HG02840 (cell line): Measurements from ENCODE around the gene ZNF563.
"Not testable (repeated sequence)": the region's sequence is repeated elsewhere in the genome, so short reads cannot be mapped to it uniquely, and the experiment has no call there.

ENCODE experiments used
- ATAC-seq: cut with Tn5 transposase; IDR thresholded peaks from one replicate; pipeline ENCODE4 v1.9.1; 2021; ENCODE audit warnings: mild to moderate bottlenecking, moderate library complexity, moderate number of reproducible peaks; ENCODE audit not compliant: unreplicated experiment, low FRiP score

Gene ZNF563

DNA sequence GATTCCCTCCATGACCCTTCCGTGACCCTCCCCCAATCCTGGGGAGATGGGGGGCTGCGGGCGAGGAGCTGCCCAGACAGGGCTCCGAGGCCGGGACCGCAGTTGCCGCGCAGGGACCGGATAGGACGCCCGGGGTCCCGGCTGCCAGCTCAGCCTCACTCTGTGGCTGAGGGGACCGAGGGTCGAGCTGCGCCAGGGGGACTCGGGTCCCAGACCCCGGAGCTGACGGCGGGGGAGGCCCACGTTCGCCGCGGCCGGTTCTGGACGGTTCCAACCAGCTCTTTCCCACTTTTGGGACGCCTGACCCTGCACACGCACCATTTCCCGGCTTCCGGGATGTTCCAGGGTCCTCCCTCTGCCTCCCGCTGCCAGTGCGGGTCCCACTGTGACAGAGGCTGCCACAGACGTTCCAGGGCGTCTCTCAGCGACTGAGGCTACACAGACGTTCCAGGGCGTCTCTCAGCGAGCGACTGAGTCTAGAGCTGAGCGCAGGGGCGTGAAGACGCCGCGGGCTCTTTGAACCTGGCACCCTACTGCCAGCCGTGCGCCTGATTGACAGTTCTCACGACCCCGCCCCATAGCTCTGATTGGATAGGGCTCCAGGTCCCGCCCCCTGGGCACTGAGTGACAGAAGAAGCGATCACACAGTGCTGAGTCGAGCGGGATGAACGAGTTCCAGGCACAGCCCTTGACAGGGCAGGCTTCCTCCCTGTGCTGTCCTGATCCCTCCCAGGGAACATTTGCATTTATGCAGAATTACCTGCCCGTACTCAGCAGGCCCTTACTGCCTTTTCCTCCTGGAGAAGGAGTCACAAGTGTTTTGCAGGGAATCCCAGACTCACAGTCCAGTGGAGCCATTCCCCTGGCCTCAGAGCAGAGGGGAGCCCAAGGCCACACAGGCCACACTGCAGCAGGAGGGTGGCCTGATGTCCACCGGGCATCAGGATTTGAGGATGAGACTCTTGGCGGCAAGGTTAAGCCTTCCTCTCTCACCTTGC, at the start of gene ZNF563:
Gene ZNF563, minus strand, starts transcription at position 472 of the 998 bp plus-strand sequence. Its CDS starts 151 bp downstream, at position 321.
- ATAC-seq, result peak; percentile 87

DNA sequence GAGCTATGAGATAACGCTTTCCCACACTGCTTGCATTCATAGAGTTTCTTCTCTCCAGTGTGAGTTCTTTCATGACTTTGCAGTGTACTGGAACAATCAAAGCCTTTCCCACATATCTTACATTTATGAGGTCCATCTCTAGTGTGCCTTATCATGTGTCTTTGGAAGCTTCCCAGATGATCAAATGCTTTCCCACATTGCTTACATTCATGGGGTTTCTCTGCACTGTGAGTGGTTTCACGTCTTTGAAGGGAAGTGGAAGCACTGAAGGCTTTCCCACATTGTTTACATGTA, 47.0 kb upstream of the ZNF563 start:
- ATAC-seq, result no peak

DNA sequence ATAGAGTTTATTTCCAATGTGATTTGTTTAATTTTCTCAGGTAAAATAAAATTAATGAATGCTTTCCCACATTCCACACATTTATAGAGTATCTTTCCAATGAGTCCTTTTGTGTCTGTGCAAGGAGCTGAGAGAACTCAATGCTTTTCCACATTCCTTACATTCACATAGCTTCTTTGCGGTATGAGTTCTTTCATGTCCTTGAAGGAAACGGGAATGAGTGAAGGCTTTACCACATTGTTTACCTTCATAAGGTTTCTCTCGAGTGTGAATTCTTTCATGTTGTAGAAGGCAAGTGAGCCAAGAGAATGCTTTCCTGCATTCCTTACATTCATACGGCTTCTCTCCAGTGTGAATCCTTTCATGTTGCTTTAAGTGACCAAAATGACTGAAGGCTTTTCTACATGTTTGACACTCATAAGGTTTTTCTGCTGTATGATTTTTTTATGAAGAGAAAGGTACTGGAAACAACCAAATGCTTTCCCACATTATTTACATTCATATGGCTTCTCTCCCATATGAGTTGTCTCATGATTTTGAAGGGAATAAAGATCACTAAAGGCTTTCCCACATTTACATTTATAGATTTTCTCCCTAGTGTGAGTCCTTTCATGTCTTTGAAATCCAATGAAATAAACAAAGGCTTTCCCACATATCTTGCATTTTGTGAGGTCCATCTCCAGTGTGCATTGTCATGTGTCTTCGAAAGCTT, 46.5 kb upstream of the ZNF563 start:
- no peak for ATAC-seq

DNA sequence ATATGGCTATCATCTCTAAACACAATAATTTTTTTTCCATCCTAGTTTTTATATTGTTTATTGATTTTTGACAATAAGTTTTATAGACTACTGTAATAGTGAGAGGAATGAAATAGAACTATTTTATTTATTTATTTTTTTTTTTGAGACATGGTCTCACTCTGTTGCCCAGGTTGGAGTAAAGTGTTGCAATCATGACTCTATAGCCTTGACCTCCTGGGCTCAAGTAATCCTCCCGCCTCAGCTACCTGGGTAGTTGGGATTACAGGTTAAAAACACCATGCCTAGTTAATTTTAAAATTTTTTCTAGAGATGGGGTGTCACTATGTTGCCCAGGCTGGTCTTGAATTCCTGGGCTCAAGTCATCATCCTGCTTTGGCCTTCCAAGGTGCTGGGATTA, 40.6 kb upstream of the ZNF563 start:
- no peak for ATAC-seq

DNA sequence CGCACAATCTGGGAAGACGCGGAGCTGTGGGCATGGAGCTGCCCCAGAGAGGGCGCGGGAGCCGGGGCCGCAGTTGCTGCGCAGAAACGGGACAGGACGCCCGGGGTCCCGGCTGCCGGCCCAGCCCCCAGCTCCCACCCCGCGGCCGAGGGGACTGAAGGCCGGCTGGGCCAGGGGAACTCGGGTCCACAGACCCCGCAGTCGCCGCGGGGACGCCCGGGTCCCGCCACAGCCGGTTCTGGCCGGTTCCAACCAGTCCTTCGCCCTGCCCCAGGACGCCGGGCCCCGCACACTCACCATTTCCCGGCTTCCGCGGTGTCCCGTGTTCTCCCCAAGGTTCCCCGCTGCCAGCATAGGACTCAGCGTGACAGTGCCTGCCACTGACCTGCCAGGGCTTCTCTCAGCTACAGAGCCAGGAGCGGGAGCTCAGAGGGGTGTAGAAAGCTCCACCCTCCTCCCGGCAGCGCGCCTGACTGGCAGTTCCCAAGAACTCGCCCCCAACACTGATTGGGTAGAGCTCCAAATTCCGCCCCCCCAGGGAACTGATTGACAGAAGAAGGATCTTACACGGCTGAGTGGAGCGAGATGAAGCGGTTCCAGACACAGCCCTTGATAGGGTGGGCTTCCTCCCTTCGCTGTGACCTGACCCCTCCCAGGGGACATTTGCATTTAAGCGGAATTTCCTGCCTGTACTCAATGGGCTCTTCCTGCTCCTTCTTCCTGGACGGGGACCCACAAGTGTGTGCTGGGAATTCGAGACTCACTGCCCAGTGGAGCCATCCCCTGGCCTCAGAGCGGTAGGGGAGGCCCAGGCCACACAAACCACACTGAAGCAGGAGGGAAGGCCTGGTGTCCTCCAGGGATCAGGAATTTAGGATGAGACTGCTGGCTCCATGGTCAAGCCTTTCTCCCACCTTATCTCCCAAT, 32.1 kb upstream of the ZNF563 start, which contains the start of gene ZNF442:
Gene ZNF442, minus strand, starts transcription at position 448 of the 927 bp plus-strand sequence. CDS start 2,052 bp downstream, outside the sequence.
- peak; percentile 84 for ATAC-seq

DNA sequence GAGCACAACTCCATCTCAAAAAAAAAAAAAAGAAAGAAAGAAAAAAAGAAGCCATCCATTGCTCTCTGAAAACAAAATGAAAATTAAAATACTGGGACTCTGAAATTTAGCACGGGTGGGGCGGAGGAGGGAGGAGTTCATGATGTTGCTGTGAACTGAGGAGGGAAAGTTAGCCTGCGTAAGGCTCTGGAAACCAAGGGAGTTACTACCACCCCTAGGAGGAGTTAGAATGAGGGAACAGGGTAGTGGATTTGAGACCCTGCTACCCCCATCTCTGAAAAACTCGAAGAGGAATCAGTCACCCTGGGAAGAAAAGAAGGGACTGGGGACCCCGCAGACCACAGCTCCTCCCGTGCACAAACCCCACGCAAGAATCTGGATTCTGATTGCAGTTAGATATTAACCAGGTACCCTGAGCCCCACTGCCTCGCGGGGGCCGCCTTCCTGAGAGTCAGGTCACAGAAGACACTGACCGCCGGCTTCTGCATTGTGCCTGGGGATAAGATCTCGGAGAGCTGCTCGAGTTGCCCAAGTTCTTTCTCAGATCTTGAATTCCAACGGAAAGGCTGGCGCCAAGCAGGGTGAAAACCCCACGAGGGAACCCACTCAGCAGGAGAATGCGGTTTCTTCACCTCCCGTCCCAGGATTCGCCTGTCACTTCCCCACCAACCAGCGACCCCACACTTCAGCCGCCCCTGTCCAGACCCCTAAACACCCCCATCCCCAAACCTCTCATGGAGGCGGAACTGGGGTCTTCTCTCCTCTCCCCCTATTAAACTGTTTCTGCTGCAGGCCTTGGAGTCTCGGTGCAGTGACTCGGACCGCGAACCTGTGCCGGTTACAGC, 31.2 kb upstream of the ZNF563 start:
- no peak for ATAC-seq

DNA sequence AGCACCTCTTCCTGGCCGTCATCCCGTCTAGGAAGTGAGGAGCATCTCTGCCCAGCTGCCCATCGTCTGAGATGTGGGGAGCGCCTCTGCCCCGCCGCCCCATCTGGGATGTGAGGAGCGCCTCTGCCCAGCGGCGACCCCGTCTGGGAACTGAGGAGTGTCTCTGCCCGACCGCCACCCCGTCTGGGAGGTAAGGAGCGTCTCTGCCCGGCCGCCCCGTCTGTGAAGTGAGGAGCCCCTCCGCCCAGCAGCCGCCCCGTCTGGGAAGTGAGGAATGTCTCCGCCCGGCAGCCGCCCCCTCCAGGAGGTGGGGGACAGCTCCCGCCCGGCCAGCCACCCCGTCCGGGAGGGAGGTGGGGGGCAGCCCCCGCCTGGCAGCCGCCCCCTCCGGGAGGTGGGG, 28.8 kb upstream of the ZNF563 start:
- not testable (repeated sequence) for ATAC-seq

DNA sequence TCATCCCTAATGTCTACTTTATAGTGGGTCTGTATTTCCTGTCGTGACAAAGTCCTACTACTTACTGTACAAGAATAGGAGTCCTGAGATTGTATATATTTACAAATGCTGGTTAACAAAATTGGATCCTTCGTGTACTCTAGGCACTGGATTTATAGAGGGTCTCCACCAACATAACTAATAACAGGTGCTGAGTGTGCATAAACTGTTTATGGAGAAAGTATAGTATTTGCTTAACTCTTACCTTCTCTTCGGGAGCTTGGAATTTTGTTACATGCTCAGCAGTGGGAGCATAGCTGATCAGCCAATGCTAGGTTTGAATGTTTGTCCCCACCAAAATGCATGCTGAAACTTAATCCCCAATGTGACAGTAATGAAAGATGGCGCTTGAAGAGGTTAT, 19.9 kb upstream of the ZNF563 start:
- ATAC-seq, result no peak

DNA sequence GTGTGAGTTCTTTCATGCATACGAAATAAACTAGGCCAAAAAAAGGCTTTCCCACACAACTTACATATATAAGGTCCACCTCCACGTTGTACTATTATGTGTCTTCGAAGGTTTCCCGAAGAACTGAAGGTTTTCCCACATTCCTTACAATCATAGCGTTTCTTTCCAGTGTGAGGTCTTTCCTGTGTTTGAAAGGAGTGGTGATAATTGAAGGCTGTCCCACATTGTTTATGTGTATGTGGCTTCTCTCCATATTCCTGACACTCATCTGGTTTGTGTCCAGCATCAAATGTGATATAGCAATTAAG, 17.4 kb upstream of the ZNF563 start:
- no peak for ATAC-seq

DNA sequence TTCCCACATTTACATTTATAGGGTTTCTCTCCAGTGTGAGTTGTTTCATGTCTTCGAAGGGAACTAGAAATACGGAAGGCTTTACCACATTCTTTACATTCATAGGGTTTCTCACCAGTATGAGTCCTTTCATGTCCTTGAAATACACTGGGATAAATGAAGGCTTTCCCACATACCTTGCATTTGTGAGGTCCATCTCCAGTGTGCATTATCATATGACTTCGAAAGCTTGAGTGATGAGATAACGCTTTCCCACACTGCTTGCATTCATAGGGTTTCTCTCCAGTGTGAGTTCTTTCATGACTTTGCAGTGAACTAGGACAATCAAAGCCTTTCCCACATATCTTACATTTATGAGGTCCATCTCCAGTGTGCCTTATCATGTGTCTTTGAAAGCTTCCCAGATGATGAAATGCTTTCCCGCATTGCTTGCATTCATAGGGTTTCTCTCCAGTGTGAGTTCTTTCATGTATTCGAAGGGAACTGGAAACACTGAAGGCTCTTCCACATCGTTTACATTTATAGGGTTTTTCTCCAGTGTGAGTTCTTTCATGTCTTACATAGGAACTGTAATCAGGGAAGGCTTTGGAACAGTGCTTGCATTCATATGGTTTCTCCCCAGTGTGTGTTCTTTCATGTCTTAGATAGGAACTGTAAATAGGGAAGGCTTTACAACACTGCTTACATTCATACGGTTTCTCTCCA, 16.9 kb upstream of the ZNF563 start:
- no peak for ATAC-seq

DNA sequence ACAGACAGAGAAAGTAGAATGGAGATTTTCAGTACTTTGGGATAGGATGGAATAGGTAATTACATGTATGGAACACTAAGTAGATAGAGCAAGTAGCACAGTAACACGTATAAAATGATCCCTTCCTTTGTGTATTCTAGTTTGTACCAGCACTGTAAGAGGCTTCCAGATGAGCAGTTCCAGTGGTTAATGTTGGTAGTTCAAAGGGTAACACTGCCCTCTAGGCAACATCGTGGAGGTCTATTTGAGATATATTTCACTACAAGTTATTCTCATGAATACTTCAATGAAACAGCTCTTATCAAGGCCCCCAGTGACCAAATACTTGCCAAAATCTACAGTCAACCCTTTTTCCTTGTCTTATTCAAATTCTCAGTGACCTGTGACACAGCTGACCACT, 13.5 kb upstream of the ZNF563 start:
- no peak for ATAC-seq

DNA sequence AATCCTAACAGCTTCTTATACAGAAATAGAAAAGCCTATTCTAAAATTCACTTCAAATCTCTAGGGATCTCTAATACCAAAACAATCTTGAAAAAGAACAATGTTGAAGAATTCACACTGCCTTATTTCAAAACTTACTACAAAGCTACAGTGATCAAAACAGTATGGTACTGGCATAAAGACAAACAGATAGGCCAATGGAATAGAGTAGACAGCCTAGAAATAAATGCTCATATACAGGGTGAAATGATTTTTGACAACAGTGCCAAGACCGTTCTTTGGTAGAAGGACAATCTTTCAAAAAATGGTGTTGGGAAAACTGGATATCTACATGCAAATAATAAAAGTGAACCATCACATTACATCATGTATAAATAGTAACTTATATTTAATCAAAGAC, 11.8 kb upstream of the ZNF563 start:
- no peak for ATAC-seq

DNA sequence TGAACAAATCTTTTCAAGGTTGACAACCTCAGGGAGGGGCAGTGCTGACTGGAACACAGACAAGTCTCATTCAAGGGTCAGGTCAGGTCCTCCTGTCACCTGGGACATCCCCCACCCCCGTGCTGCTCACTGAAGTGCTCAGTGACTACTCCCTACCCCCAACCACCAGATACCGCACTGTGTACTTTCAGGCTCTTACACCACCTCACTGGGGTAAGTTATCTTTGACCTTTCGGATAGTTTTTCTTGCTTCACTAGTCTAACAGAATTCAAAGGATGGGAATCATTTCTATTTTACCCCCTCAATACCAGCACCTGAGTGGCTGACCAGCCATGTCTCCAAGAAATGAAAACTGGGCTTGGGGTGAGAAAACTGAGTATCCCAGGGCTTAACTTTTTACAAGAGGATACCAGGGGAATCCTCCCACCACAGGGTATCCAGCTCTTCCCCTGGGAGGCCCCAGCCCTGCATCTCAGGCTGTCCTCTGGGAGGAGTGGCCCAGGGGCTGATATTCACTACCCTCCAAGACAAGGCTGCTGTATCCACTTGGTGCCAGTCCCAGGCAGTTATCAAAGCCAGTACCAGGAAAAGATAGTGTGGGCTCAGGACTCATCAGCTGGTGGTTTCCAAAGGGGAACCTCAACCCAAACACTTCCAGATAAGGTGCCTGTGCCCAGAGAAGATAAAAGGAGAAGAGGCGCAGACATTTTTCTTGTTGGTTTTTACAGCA, 2.1 kb downstream of the ZNF563 start:
- ATAC-seq, result peak; percentile 40

DNA sequence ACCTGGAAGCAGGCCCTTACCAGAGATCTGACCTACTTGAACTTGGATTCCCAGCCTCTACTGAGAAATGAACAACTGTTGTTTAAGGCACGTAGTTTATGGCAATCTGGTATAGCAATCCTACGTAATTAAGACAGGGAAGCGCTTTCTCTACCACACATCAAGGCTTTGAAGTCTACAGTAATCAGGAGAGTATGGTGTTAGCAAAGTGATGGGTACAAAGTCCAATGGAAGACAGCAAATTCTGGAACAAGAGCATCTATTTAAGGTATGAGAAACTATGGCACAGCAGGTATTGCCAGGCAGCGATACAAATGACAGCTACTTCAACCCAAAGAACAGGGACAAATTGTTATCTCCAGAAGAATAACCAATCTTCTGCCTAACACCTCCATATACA, 3.1 kb downstream of the ZNF563 start:
- ATAC-seq, result no peak

DNA sequence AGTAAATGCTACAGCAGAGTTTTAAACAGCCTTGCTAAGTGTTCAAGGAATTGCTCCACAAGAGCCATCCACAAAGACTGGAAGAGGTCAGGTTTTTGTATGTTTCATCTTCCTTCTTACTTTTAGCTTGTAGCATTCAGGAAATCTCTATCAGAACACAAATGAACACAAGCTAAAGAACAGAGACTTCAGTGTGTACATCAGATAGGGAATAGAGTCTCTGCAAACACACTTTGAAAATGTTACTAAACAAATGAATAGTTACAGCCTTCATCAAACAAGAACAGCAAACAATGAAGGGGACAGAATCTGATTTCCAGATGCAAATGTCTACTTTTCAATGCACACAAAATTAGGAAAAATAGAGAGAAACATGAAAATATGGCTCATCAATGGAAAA, 7.7 kb downstream of the ZNF563 start:
- no peak for ATAC-seq

DNA sequence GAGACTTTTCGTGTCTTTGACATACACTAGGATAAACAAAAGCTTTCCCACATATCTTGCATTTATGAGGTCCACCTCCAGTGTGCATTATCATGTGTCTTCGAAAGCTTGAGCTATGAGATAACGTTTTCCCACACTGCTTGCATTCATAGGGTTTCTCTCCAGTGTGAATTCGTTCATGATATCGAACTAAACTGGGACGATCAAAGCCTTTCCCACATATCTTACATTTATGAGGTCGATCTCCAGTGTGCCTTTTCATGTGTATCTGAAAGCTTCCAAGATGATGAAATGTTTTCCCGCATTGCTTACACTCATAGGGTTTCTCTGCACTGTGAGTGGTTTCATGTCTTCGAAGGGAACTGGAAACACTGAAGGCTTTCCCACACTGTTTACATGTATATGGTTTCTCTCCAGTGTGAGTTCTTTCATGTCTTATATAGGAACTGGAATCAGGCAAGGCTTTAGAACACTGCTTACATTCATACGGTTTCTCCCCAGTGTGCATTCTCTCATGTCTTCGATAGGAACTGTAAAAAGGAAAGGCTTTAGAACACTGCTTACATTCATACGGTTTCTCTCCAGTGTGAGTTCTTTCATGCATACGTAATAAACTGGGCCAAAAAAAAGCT, 14.5 kb downstream of the ZNF563 start:
- ATAC-seq, result no peak

DNA sequence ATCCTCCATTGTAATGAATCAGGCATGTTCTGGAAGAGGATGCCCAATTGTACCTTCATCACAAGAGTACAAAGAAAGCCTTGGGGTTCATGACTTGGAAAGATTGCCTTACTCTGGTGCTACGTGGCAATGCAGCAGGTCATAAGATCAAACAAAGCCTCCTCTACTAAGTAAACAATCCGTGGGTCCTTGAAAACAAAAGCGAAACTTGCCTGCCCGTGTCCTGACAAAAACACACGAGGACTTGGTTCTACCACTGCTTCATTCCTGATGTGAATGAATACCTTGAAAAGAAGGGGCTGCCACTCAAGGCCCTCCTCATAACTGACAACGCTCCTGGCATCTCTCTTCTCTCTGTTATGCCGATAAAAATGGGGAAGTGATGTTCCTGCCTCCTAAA, 18.9 kb downstream of the ZNF563 start:
- no peak for ATAC-seq

DNA sequence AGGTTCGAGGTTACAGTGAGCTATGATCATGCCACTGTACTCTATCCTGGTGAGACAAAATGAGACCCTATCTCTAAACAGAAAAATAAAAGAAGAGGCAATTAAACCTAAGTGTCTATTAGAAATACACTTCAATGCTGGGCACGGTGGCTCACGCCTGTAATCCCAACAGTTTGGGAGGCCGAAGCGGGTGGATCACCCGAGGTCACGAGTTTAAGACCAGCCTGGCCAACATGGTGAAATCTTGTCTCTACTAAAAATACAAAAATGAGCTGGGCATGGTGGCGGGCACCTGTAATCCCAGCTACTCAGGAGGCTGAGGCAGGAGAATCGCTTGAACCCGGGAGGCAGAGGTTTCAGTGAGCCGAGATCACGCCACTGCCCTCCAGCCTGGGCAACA, 24.5 kb downstream of the ZNF563 start:
- ATAC-seq, result not testable (repeated sequence)
